DND-41 (cell line): ENCODE measurements around the gene TVP23C.
"Not testable (repeated sequence)": the region's sequence is repeated elsewhere in the genome, so short reads cannot be mapped to it uniquely, and the experiment has no call there.

ENCODE experiments used
- CTCF ChIP-seq: IDR thresholded peaks from 2 replicates; pipeline ENCODE4 v1.5.1; 2012; ENCODE audit warnings: borderline replicate concordance, low read length, moderate library complexity, mild to moderate bottlenecking; ENCODE audit not compliant: poor library complexity, severe bottlenecking; ENCODE audit errors: extremely low read depth
- EZH2 ChIP-seq: IDR thresholded peaks from 3 replicates; pipeline ENCODE4 v1.6.1; 2012; ENCODE audit warnings: borderline replicate concordance, low read depth, mild to moderate bottlenecking, moderate library complexity, low read length, inconsistent platforms; ENCODE audit not compliant: severe bottlenecking

DNA sequence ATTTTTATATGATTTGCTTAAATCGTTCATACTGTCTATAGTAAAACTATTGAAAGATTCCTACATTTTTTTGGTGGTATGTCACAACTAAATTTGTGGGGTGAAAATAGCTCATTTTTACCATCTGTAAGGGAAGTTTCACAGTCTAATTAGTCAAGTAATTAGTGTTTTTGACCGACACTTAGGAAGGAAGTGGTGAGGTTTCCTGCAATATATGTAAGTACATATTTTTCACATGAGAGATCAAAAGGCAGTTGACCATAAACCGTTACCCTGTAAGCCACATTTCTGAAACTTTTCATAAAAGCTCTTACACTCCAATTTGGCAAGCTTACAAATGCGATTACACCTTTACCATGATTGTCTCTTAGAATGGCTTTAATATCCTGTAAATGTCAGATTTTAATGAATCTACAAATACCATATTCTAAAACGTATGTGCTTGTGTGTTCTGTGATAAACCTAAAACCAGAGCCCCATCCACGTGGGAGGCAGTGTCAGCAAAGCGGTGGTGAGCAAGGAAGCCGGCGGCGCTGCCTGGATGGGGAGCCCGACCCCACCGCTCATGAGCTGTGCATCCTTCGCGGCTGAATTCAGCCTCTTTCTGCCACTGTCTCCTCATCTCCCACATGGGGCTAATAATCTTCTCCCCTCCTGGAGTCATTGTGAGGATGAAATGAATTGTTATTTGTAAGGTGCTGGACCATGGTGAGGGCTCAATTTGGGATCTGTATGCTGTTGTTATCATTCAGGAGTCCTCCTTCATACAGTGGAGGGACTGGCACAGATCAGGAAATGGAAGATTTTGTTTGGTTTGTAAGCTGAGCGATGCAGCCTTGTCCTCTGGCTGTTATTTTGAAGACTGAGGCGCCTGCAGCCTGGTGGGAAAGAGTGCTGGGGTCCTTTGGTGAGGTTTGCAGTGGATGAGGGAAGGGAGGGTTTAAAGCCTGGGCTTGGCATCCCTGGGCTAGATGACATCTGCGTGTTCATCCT lies 26.6 kb upstream of the TVP23C start:
- not testable (repeated sequence) for TF ChIP-seq CTCF, EZH2
